Measurements from ENCODE around the gene WDR91. TPM values are rescaled to one million over a fixed set of nuclear protein-coding genes. Genes with fewer than 3 reads are reported as not detected.
A peak's percentile ranks its signal among the peaks of the same experiment; 100 is the strongest.

WDR91 gene
- 6.3 and 6.8 TPM in 2 replicates for polyA plus RNA-seq (2011; rRNA removed)
- polyA minus RNA-seq (2011; rRNA and poly(A)+ RNA removed): 11.6 and 12.2 TPM in 2 replicates

- TF ChIP-seq CTCF (IDR thresholded peaks at IDR 0.05; ENCODE audit: low read depth, low read length): no peak
- H3K27ac ChIP-seq (ENCODE audit: low read depth, low read length): peak within 1 kb of the TSS; percentile 82
- POLR2A ChIA-PET: interaction anchor here (0.5 to 2.0 kb wide), 6 partner anchors 9 to 262 kb away, joined by 3 to 7 read pairs (median 4); partner anchors contain the start of gene CYREN
- CTCF ChIA-PET: interaction anchor here (0.7 to 1.3 kb wide), 2 partner anchors 37 to 63 kb away, joined by 3 to 6 read pairs; no protein-coding TSS in a partner anchor
- peak; percentile 61 for DNase-seq (ENCODE audit: low read depth, low spot score)
- H3K27me3 ChIP-seq (ENCODE audit: control insufficient read depth, insufficient read depth, low read length): no peaks in the 10 kb centered on the region
- H3K9me3 ChIP-seq (ENCODE audit: control insufficient read depth, insufficient read depth, low read length): no peaks in the 10 kb centered on the region; the same call in 1 of the 2 replicates
- peak within 1 kb of the TSS; percentile 86 for H3K4me3 ChIP-seq (ENCODE audit: low read depth, low read length)
Observed at GRCh38 chr7:135211179-135211945, at the start of gene WDR91. TSS of gene WDR91 (minus strand) at chr7:135211526. CDS start at chr7:135211502, 24 bp downstream.

DNA sequence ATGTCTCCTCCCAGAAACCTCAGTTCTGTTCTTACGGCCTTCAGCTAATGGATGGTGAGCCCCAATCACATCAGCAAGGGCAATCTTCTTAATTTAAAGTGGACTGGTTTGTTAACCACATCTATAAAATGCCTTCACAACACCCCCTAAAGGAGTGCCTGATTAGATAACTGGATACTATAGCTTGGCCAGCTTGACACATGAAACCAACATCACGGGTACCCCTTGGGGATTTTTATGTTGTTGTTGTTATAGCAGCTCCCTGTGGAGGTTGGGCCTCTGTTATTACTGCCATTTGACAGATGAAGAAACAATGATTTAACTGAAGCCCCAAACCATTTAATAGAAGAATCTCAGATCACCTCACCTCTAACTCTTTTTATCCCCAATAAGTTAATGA, 49.1 kb upstream of the WDR91 start:
- ChIA-PET POLR2A (no interaction called here), CTCF (interaction anchor here (1.4 to 3.0 kb wide), 2 partner anchors 15 to 385 kb away, joined by 5 to 30 read pairs; no protein-coding TSS in a partner anchor)
- DNase-seq (ENCODE audit: low read depth, low spot score): no peak
- peaks cover 11% of the 10 kb centered on the region for H3K9me3 ChIP-seq (ENCODE audit: control insufficient read depth, insufficient read depth, low read length)
- H3K4me3 ChIP-seq (ENCODE audit: low read depth, low read length): no peak overlapping the region
- no peak overlapping the region for H3K27ac ChIP-seq (ENCODE audit: low read depth, low read length)
- peaks cover 6% of the 10 kb centered on the region for H3K27me3 ChIP-seq (ENCODE audit: control insufficient read depth, insufficient read depth, low read length)
- TF ChIP-seq CTCF (IDR thresholded peaks at IDR 0.05; ENCODE audit: low read depth, low read length): no peak

DNA sequence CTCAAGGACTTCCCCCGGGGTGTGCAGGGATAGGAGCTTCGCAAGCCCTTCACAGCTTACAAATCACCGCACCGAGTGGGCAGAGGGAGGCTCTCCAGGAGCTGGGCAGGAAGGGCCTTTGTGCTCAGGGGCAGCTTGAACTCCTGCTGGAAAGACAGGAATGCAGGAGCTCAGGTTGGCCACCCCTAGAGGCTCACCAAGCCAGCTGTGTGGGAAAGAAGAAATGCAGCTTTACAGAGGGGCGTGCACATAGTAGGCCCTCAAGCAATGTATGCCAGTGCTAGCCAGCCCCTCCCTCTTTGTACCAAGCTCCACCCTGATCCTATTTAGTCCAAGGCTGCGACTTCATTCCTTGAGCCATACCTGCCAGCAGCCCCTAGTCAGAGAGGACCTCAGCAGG, 48.4 kb upstream of the WDR91 start:
- CTCF ChIA-PET: interaction anchor here (3.0 kb wide), 1 partner anchor 16 kb away, joined by 30 read pairs; no protein-coding TSS in a partner anchor
- peaks cover 11% of the 10 kb centered on the region for H3K9me3 ChIP-seq (ENCODE audit: control insufficient read depth, insufficient read depth, low read length)
- POLR2A ChIA-PET: no interaction called here
- H3K27me3 ChIP-seq (ENCODE audit: control insufficient read depth, insufficient read depth, low read length): peaks cover 3% of the 10 kb centered on the region
- no peak for DNase-seq (ENCODE audit: low read depth, low spot score)
- H3K27ac ChIP-seq (ENCODE audit: low read depth, low read length): no peak overlapping the region
- TF ChIP-seq CTCF (IDR thresholded peaks at IDR 0.05; ENCODE audit: low read depth, low read length): no peak
- no peak overlapping the region for H3K4me3 ChIP-seq (ENCODE audit: low read depth, low read length)

DNA sequence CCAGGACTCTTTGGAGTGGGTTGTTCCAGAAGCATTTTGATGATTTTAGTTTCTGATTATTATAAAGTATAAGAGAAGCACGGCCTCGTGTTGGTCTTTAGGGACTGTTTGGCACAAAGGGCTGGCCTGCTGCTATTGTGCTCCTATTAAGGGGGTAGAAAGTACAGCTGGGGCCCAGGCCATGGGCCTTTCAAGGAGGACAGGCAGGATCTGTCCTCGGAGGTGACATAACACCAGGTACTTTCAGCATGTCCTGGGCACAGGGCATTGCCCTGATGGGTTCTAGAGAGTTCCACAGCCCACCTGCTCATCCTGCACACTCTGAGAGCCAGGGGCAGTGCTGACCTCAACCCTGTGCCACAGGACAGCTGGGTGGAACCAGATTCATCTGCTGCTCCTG, 47.3 kb upstream of the WDR91 start:
- H3K9me3 ChIP-seq (ENCODE audit: control insufficient read depth, insufficient read depth, low read length): peaks cover 6% of the 10 kb centered on the region
- no peak for TF ChIP-seq CTCF (IDR thresholded peaks at IDR 0.05; ENCODE audit: low read depth, low read length)
- peaks cover 3% of the 10 kb centered on the region for H3K27me3 ChIP-seq (ENCODE audit: control insufficient read depth, insufficient read depth, low read length)
- no peak for DNase-seq (ENCODE audit: low read depth, low spot score)
- ChIA-PET POLR2A (no interaction called here), CTCF (no interaction called here)
- no peak overlapping the region for H3K27ac ChIP-seq (ENCODE audit: low read depth, low read length)
- no peak overlapping the region for H3K4me3 ChIP-seq (ENCODE audit: low read depth, low read length)

GRCh38 chr7:135257790-135258189, 46.5 kb upstream of the WDR91 start:
- CTCF ChIA-PET: interaction anchor here (1.0 kb wide), 1 partner anchor 17 kb away, joined by 3 read pairs; no protein-coding TSS in a partner anchor
- no peak for DNase-seq (ENCODE audit: low read depth, low spot score)
- no peak overlapping the region for H3K27ac ChIP-seq (ENCODE audit: low read depth, low read length)
- H3K27me3 ChIP-seq (ENCODE audit: control insufficient read depth, insufficient read depth, low read length): peaks cover 3% of the 10 kb centered on the region
- no peak for TF ChIP-seq CTCF (IDR thresholded peaks at IDR 0.05; ENCODE audit: low read depth, low read length)
- no peaks in the 10 kb centered on the region for H3K9me3 ChIP-seq (ENCODE audit: control insufficient read depth, insufficient read depth, low read length)
- no peak overlapping the region for H3K4me3 ChIP-seq (ENCODE audit: low read depth, low read length)
- POLR2A ChIA-PET: no interaction called here
